ENCODE data around the gene MEG3.

Gene MEG3

DNA sequence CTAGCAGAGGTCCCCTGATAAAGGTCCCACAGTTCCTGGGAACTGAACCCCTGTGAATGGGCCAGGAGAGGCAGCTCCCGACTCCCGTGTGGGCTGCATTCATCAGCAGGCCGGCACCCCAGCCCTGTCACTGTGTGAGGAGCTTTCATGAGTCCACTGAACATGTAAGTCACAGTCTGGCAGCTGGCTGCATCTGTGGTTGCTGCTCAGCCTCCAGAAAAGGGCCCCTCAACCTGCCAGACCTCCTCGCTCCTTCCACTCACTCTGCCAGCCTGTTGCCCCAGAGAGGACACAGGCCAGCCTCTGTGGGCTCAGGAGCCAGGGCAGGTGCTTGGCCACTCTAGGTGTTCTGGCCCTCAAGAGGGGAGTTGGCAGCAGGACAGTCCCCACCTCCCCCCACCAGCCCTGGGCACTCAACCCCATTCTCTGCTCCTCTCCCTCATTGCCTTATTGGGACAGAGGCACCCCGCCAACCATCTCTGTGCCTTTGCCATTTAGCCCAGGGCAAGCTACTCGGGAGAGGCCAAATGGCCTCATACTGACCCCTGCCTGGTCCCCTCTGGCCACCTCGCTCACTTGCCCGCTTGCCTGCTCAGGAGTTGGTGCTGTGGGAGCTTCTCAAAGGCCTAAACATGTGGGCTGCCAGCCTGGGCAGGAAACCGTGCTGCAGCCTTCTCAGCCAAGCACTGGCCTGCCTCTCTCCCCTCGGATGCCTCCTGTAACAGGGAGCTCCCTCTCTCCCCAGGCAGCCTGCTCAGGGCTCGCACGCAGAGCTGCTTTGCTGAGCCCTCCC, 75.7 kb downstream of the MEG3 start:
- no peak for DNase-seq

DNA sequence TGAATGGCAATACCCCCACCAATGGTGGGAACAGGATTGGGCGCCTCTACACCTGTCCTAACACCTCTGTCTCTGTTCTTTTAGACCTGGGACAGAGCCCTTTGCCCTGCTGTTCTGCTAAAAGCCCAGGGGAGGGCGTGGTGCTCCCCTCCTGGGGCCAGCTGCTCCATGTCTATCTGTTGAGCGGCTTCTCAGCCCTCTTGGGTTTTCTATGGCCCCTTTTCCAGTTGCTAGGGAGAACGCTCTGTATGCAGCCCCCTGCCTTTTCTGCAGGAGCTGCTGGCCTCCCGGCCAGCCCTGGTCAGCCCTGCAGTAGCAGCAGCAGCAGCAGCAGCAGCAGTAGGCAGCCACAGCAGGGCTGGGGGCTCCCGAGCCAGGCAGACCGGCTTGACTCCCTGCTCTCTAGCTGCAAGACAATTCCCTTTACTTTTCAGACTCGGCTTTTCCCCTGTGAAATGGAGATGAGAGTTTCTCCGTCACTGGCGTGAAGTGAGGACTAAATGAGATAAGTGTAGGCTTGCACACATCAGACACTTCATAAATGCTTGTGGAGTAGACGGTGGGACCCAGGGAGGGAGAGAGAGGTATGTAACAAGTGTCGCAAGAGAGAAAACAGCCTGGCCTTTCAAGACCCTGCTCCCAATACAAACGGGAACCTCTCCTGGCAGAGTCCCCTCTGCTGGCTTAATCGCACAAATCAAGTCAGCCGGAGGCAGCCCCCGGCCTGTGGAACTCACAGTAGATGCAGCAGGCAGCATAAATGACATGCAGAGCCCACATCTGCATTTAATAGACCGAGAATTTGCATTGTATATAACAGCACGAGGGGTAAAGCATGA, 76.6 kb downstream of the MEG3 start:
- DNase-seq, result no peak

DNA sequence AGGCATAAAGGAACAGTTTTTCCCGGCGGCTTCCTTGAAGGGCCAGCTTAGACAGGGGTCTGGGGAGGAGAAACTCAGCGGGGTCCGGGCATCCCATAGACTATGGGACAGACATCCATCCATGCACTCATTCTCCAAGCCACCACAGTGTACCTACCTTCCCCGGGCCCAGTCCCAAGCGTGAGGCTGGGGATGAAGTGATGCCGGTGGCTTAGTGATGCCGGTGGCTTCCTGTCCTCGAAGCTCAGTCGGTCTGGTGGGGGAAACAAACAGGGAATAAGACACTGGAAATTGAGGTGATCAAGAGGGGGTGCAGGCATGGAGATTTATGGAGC, 77.2 kb downstream of the MEG3 start:
- no peak for DNase-seq

DNA sequence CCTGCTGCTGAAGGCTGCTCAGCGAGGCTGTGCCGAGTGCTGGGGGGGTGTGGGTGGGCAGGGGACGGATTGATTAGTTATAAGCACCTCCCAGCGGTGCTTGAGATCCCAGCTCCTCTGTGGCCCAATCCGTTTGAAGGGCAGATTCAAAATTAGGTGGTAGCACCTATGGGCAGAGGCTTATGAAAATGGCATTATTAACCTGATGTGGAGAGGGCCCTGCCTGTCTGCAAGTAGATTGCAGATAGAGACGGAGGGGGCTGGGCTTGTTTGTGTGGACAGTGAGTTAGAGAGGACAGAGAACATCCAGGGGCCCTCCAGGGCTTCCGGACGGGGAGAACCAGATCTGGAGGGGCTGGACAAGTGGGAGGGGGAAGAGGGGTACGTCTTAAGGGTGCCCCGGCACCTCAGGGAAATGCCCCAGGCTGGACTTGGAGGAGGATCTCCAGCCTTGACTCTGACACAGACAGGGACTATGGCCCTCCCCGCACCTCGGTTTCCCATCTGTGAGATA, 77.8 kb downstream of the MEG3 start, which contains the start of gene RTL1:
Gene RTL1 (minus strand): TSS at position 51 of the 514 bp plus-strand sequence. CDS start 18,934 bp downstream, outside the sequence.
- DNase-seq, result no peak

DNA sequence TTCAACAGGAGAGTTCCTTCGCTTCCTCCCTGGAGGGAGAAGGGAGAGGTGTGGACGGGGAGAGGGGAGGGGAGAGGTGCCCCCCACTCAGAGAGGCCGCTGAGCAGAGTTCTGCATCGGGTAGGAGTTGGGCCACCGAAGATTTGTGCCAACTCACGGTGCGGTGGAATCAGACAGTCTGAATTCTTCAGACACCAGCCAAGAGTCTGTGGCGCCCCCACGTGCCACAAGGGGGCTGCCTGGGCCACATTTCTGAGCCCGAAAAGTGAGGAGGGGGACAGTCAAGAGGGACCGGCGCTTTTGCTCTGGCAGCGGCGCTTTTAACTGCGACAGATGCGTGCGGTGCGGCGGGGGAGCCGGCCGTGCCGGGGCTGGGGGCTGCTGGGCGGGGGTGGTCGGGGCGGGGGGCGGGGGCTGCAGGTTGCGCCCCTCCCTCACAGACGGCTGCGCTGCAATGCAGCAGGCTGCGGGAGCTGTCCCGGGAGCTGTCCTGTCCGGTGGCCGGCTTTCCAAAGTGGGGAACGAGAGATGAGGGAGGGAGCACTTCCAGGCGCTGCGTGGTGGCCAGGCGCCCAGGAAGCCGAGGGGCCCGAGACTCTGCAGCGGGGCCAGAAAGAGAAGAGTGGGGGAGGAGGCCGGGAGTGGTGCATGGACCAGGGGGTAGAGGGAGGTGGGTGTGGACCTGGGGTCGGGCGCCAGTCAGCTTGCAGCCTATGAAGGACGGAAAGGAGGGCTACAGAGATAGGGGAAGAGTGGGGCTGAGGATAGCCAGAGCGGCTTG, 78.6 kb downstream of the MEG3 start:
- no peak for DNase-seq

DNA sequence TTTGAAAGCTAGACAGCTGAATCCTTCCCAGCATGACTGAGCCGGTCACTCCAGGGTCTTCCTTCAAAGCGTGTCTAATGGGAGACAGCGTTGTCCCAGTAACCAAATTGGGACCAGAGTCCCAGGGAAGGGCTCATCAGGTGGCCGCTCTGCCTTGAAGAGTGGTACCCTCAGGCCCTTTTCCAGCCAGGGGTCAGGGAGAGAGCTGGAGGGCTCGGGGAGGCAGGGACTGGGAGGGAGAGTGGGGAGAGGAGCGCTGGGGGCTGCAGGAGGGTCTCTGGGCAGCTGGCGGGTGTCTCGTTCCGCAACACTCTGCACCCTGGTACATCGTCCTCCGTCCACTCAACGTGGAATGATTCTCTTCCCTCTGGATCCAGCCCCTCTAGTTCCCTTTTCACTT, 79.2 kb downstream of the MEG3 start:
- DNase-seq, result no peak

DNA sequence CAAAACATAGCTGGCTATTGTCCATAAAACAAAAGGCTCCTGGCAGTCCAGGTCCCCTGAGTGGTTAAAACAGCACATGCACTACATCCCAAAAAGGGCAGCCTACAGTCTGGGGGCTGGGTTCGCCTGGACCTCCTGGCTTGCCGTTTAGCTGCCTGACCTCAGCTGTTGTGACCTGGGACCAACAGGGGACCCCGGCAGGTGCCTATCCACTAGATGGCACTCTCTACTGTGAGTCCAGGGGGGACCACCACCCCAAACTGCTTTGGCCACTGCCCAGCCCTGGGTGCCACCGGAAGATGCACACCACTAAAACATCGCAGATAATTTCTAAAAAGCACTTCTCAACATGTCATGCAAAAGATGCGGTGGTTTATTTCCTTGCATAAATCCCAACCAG, 80.5 kb downstream of the MEG3 start:
- DNase-seq, result no peak

DNA sequence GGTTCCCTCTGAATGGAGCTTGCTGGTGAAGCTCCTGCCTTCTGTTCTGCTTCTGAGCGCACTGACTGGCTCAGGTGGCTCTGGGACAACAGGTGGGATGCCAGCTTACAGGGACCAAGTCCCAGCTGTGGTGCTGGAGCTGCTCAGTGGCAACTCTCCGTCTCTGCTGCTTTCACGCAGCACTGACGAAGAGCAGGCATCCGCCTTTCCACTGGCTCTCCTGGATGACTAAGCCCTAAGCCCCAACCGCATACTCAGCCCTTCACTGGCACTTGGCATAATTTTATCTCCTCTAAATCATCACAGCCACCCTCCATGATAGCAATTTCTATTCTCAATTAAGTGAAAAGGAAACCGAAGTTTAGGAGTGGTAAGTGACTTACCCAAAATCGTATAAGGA, 81.3 kb downstream of the MEG3 start:
- DNase-seq, result no peak

DNA sequence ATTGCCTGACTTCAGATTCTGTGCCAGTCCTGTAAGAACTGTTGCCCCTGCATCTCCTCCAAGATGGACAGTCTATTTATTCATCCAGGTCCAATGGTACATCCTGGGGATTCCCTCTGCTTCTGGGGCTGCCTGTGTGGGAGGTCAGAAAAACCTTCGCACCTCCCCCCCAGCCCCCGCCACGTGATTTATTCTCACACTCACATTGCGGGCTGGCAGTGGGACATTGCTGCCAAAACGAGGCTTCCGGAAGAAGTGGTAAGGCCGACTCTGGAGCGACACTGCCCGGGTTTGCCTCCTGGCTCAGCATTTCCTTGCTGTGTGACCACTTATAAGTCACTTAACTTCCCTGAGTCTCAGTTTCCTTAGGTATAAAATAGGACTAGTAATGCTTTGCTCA, 83.5 kb downstream of the MEG3 start:
- DNase-seq, result no peak

Data from NCI-H2171 treated with DMSO at 0.1 percent for 48 hours (cell line).